RPMI7951 (cell line): Measurements from ENCODE around the gene UBE2A. TPM values are rescaled to one million over a fixed set of nuclear protein-coding genes. Genes with fewer than 3 reads are reported as not detected.

Experiments used
- DNase-seq: peaks from one replicate; pipeline ENCODE4 v3.0.0-alpha.2; 2012; ENCODE audit warnings: low read depth
- total RNA-seq: library from RNA; depleted of rRNA; stranded (reverse); fragments of >200 nt; shearing (Covaris generic); gene quantifications from 2 replicates; pipeline ENCODE4 v1.2.3, GENCODE V29; 2014; rRNA removed

Gene UBE2A
- total RNA-seq, 1 experiment from 2014 or later: 38.7 TPM

- no peak for DNase-seq
Measured at GRCh38 chrX:119607018-119607389, 32.6 kb downstream of the UBE2A start.

GRCh38 chrX:119614776-119615175 is 40.4 kb downstream of the UBE2A start:
- no peak for DNase-seq

GRCh38 chrX:119617517-119618164 is 43.3 kb downstream of the UBE2A start:
- no peak for DNase-seq

GRCh38 chrX:119618439-119618838 is 44.1 kb downstream of the UBE2A start:
- DNase-seq: no peak

GRCh38 chrX:119622356-119623232 is 48.2 kb downstream of the UBE2A start:
- peak; percentile 51 for DNase-seq

- no peak for DNase-seq
Measured at GRCh38 chrX:119624417-119624816, 50.1 kb downstream of the UBE2A start.

- no peak for DNase-seq
Measured at GRCh38 chrX:119624951-119625668, 50.7 kb downstream of the UBE2A start.

GRCh38 chrX:119625843-119626242 is 51.5 kb downstream of the UBE2A start:
- DNase-seq: no peak

Other genes starting within 250 kb of the UBE2A start
- gene SLC25A43, start 175.2 kb upstream of the UBE2A start, total RNA-seq: 20.5 and 22.5 TPM in 2 replicates
- gene SLC25A5, start 106.1 kb upstream of the UBE2A start, total RNA-seq: 289 and 310 TPM in 2 replicates
- gene STEEP1, start 9.2 kb upstream of the UBE2A start, total RNA-seq: 21.3 and 27.8 TPM in 2 replicates
- 3.9 and 4.4 TPM in 2 replicates for gene NKRF, start 31.9 kb downstream of the UBE2A start, total RNA-seq
- gene SEPTIN6, start 118.6 kb downstream of the UBE2A start, total RNA-seq: 9.7 and 10.3 TPM in 2 replicates
- 0.10 TPM in 1 of 2 replicates, not detected in the other for gene SOWAHD, start 184.0 kb downstream of the UBE2A start, total RNA-seq
- 2,449 and 3,058 TPM in 2 replicates for gene RPL39, start 217.1 kb downstream of the UBE2A start, total RNA-seq